Neural progenitor cell (in vitro differentiated cells): ENCODE measurements around the gene ABCF1. TPM values are rescaled to one million over a fixed set of nuclear protein-coding genes. Genes with fewer than 3 reads are reported as not detected.
"Not testable (repeated sequence)": the region's sequence is repeated elsewhere in the genome, so short reads cannot be mapped to it uniquely, and the experiment has no call there.

Experiments used
- DNase-seq: peaks from one replicate; pipeline ENCODE4 v3.0.0-alpha.2; 2016; ENCODE audit warnings: low spot score
- H2AFZ ChIP-seq: fragments of 200-600 bp; sonication (generic); replicated peaks from 2 replicates; pipeline ENCODE4 v1.6.1; 2016; ENCODE audit warnings: antibody characterized with exemption
- H3F3A ChIP-seq: fragments of 200-600 bp; sonication (generic); 2 replicates; pipeline ENCODE4 v1.6.1; 2016; ENCODE audit warnings: antibody characterized with exemption, low read depth
- H3K27ac ChIP-seq: fragments of 200-600 bp; sonication (generic); 2 replicates; pipeline ENCODE4 v1.5.1; 2016; ENCODE audit warnings: mild to moderate bottlenecking
- H3K27me3 ChIP-seq: fragments of 200-600 bp; sonication (generic); 2 replicates; pipeline ENCODE4 v1.6.1; 2016; ENCODE audit warnings: mild to moderate bottlenecking, moderate library complexity
- H3K36me3 ChIP-seq: fragments of 200-600 bp; sonication (generic); 2 replicates; pipeline ENCODE4 v1.5.1; 2016
- H3K4me1 ChIP-seq: fragments of 200-600 bp; sonication (generic); 2 replicates; pipeline ENCODE4 v1.6.1; 2016; ENCODE audit warnings: mixed run types
- H3K4me2 ChIP-seq: fragments of 200-600 bp; sonication (generic); 2 replicates; pipeline ENCODE4 v1.6.1; 2016
- H3K4me3 ChIP-seq: fragments of 200-600 bp; sonication (generic); 2 replicates; pipeline ENCODE4 v1.5.1; 2016
- H3K79me2 ChIP-seq: fragments of 200-600 bp; sonication (generic); 2 replicates; pipeline ENCODE4 v1.6.1; 2016; ENCODE audit warnings: low read depth
- H3K9ac ChIP-seq: fragments of 200-600 bp; sonication (generic); 2 replicates; pipeline ENCODE4 v1.6.1; 2016
- H3K9me3 ChIP-seq: fragments of 200-600 bp; sonication (generic); 2 replicates; pipeline ENCODE4 v1.5.1; 2016; ENCODE audit warnings: low read depth
- H4K20me1 ChIP-seq: fragments of 200-600 bp; sonication (generic); 2 replicates; pipeline ENCODE4 v1.6.1; 2016; ENCODE audit warnings: low read depth
- H3K27ac Mint-ChIP-seq: 3 replicates; pipeline ENCODE4 v1.8.0; 2021; ENCODE audit warnings: mixed read lengths
- H3K27me3 Mint-ChIP-seq: 2 replicates; pipeline ENCODE4 v1.8.0; 2022; ENCODE audit warnings: low read depth, mild to moderate bottlenecking, inconsistent platforms, moderate library complexity, mixed read lengths; ENCODE audit not compliant: insufficient read depth
- H3K36me3 Mint-ChIP-seq: 3 replicates; pipeline ENCODE4 v1.8.0; 2021; ENCODE audit warnings: mixed read lengths
- H3K4me1 Mint-ChIP-seq: 3 replicates; pipeline ENCODE4 v1.8.0; 2021; ENCODE audit warnings: mixed read lengths
- H3K4me3 Mint-ChIP-seq: 3 replicates; pipeline ENCODE4 v1.8.0; 2021; ENCODE audit warnings: mild to moderate bottlenecking, moderate library complexity, mixed read lengths
- H3K9me3 Mint-ChIP-seq: 3 replicates; pipeline ENCODE4 v1.8.0; 2020; ENCODE audit warnings: mixed read lengths
- EZH2 ChIP-seq: fragments of 200-600 bp; sonication (generic); IDR thresholded peaks from 2 replicates; pipeline ENCODE4 v1.6.1; 2017; ENCODE audit warnings: antibody characterized with exemption, mild to moderate bottlenecking, moderate library complexity
- EZH2phosphoT487 ChIP-seq: fragments of 200-600 bp; sonication (generic); IDR thresholded peaks from 2 replicates; pipeline ENCODE4 v1.6.1; 2017; ENCODE audit warnings: antibody characterized with exemption
- total RNA-seq: library from RNA; depleted of rRNA; stranded (reverse); fragments of >200 nt; gene quantifications from 2 replicates; pipeline ENCODE4 v1.2.3, GENCODE V29; 2015; ENCODE audit warnings: low replicate concordance
- TF ChIP-seq, protein P1 (sequence below): fragments of 200-600 bp; sonication (generic); IDR thresholded peaks from 2 replicates; pipeline ENCODE4 v1.5.1; 2017; ENCODE audit warnings: antibody characterized with exemption, mild to moderate bottlenecking

Gene ABCF1
- 43.9 and 56.0 TPM in 2 replicates for total RNA-seq

DNA sequence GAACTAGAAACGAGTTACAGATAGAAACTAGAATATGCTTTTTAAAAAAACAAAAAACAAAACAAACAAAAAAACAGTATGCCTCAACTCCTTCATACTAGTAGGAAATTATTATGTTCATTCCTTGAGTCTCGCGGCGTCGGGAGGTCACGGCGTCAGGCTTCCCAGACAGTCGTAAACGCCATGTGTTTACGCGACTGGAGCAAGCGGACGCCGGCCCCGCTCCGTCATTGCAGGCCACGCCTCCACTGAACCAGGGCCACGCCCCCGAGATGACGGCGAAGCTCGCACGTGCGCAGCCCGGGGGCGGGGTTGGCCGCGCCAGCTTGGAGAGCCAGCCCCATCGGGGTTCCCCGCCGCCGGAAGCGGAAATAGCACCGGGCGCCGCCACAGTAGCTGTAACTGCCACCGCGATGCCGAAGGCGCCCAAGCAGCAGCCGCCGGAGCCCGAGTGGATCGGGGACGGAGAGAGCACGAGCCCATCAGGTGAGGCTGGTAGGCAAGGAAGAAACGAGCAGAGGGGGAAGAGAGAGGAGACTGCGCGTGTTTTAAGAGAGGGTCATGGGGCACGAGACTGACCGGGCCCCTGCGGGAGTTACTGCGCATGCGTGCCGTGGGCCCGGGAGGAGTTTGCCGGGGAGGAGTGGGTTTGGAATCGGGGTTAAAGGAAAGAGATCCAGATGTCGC lies at the start of gene ABCF1:
Gene ABCF1, plus strand, starts transcription at position 368 of the 687 bp plus-strand sequence. Its CDS starts 46 bp downstream, at position 414.
- Histone ChIP-seq H3K4me3 (peak within 1 kb of the TSS; percentile 75), H4K20me1 (peaks cover 47% of the 10 kb centered on the region), H3K9me3 (no peaks in the 10 kb centered on the region), H3F3A (no peaks in the 10 kb centered on the region), H3K4me2 (peak within 1 kb of the TSS; percentile 96), H3K9ac (peak within 1 kb of the TSS; percentile 59), H3K4me1 (peaks cover 9% of the 10 kb centered on the region), H2AFZ (peak within 1 kb of the TSS; percentile 78), H3K79me2 (peaks cover 49% of the 10 kb centered on the region), H3K27me3 (peaks cover 15% of the 10 kb centered on the region), H3K27ac (no peak within 1 kb of the TSS), H3K36me3 (no peaks in the 10 kb centered on the region)
- no peak for TF ChIP-seq EZH2phosphoT487
- TF ChIP-seq, protein P1, sequence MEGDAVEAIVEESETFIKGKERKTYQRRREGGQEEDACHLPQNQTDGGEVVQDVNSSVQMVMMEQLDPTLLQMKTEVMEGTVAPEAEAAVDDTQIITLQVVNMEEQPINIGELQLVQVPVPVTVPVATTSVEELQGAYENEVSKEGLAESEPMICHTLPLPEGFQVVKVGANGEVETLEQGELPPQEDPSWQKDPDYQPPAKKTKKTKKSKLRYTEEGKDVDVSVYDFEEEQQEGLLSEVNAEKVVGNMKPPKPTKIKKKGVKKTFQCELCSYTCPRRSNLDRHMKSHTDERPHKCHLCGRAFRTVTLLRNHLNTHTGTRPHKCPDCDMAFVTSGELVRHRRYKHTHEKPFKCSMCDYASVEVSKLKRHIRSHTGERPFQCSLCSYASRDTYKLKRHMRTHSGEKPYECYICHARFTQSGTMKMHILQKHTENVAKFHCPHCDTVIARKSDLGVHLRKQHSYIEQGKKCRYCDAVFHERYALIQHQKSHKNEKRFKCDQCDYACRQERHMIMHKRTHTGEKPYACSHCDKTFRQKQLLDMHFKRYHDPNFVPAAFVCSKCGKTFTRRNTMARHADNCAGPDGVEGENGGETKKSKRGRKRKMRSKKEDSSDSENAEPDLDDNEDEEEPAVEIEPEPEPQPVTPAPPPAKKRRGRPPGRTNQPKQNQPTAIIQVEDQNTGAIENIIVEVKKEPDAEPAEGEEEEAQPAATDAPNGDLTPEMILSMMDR: no peak
- TF ChIP-seq EZH2: no peak
- Mint-ChIP-seq H3K4me3 (peak within 1 kb of the TSS; percentile 99), H3K36me3 (no peaks in the 10 kb centered on the region), H3K9me3 (no peaks in the 10 kb centered on the region), H3K27me3 (peaks cover 3% of the 10 kb centered on the region), H3K4me1 (peaks cover 21% of the 10 kb centered on the region), H3K27ac (peak within 1 kb of the TSS; percentile 94)
- DNase-seq: peak; percentile 99

DNA sequence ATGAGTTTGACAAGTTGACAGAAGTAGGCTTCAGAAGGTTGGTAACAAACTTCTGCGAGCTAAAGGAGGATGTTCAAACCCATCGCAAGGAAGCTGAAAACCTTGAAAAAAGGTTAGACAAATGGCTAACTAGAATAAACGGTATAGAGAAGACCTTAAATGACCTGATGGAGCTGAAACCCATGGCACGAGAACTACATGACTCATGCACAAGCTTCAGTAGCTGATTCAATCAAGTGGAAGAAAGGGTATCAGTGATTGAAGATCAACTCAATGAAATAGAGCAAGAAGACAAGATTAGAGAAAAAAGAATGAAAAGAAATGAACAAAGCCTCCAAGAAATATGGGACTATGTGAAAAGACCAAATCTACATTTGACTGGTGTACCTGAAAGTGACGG lies 49.3 kb upstream of the ABCF1 start:
- H3F3A ChIP-seq, H3K4me2 ChIP-seq, H3K4me1 Mint-ChIP-seq, H3K36me3 Mint-ChIP-seq, H3K27ac ChIP-seq, H3K9ac ChIP-seq, H3K4me3 Mint-ChIP-seq, H4K20me1 ChIP-seq, H3K9me3 ChIP-seq, H3K4me1 ChIP-seq, H3K4me3 ChIP-seq, H3K9me3 Mint-ChIP-seq, H3K36me3 ChIP-seq, H3K27ac Mint-ChIP-seq, DNase-seq, H3K79me2 ChIP-seq, H3K27me3 Mint-ChIP-seq, H2AFZ ChIP-seq: not testable (repeated sequence)
- H3K27me3 ChIP-seq: peaks cover 35% of the 10 kb centered on the region

GRCh38 chr6:30526444-30526843 lies 44.8 kb upstream of the ABCF1 start:
- not testable (repeated sequence) for H3K36me3 ChIP-seq, H3K4me2 ChIP-seq, H3K4me3 Mint-ChIP-seq, H3K4me1 ChIP-seq, H3K79me2 ChIP-seq, H3K9me3 ChIP-seq, DNase-seq, H3K9ac ChIP-seq, H4K20me1 ChIP-seq, H3K9me3 Mint-ChIP-seq, H3K27me3 Mint-ChIP-seq, H3F3A ChIP-seq, H3K27ac ChIP-seq, H3K4me1 Mint-ChIP-seq, H3K27ac Mint-ChIP-seq, H3K4me3 ChIP-seq, H3K36me3 Mint-ChIP-seq, H2AFZ ChIP-seq
- peaks cover 35% of the 10 kb centered on the region for H3K27me3 ChIP-seq

DNA sequence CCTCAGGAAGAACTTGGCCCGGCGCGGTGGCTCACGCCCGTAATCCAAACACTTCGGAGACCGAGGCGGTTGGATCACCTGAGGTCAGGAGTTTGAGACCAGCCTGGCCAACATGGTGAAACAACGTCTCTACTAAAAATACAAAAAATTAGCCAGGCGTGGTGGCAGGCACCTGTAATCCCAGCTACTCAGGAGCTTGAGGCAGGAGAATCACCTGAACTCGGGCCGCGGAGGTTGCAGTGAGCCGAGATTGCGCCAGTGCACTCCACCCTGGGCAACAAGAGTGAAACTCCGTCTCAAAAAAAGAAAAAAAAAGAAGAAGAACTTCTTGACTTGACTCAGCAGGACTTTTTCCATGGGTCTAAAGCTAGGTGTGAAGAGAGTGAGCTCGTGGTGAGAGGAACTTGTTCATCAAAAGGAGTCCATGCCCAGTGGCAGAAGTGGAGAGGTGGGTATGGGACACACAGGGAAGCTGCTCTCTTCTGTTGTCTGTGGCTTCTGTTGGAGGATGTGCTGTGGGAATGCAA lies 41.8 kb upstream of the ABCF1 start:
- not testable (repeated sequence) for DNase-seq, H3K4me2 ChIP-seq, H3K4me3 Mint-ChIP-seq, H3K36me3 ChIP-seq, H3K4me1 Mint-ChIP-seq, H3K9ac ChIP-seq, H3F3A ChIP-seq, H2AFZ ChIP-seq, H3K36me3 Mint-ChIP-seq, H3K27ac ChIP-seq, H4K20me1 ChIP-seq, H3K9me3 ChIP-seq, H3K27me3 Mint-ChIP-seq, H3K27me3 ChIP-seq, H3K4me1 ChIP-seq, H3K4me3 ChIP-seq, H3K27ac Mint-ChIP-seq, H3K79me2 ChIP-seq, H3K9me3 Mint-ChIP-seq

DNA sequence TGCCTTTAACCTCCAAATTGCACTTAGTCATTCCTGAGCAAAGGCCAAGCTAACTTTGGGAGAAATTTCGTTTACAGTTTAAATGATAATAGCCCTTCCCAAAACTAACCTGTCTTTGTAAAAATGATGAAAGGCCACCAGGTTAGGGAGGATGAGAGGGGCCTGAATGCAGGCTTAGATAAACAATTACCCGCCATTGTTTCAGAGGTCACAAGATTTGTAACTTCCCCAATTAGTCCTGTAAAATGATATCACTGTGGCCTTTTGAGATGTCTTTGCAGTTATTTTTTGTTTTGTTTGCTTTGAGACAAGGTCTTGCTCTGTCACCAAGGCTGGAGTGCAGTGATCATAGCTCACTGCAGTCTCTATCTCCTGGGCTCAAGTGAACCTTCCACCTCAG lies 41.2 kb upstream of the ABCF1 start:
- DNase-seq: no peak
- Histone ChIP-seq H3K36me3 (no peaks in the 10 kb centered on the region), H3K4me1 (no peaks in the 10 kb centered on the region), H3F3A (no peaks in the 10 kb centered on the region), H2AFZ (no peak overlapping the region), H4K20me1 (no peaks in the 10 kb centered on the region), H3K4me3 (no peak overlapping the region), H3K27me3 (peaks cover 4% of the 10 kb centered on the region), H3K27ac (no peak overlapping the region), H3K9ac (no peak overlapping the region), H3K79me2 (no peaks in the 10 kb centered on the region), H3K4me2 (no peak overlapping the region), H3K9me3 (no peaks in the 10 kb centered on the region)
- Mint-ChIP-seq H3K36me3 (no peaks in the 10 kb centered on the region), H3K27ac (no peak overlapping the region), H3K4me1 (no peaks in the 10 kb centered on the region), H3K9me3 (peaks cover 4% of the 10 kb centered on the region), H3K4me3 (no peak overlapping the region), H3K27me3 (peaks cover 7% of the 10 kb centered on the region)
- TF ChIP-seq EZH2phosphoT487: no peak
- TF ChIP-seq EZH2: no peak
- TF ChIP-seq, protein P1: no peak
